IMR-90 (cell line): Measurements from ENCODE around the gene SH2D7. TPM values are rescaled to one million over a fixed set of nuclear protein-coding genes. Genes with fewer than 3 reads are reported as not detected.
"Not testable (repeated sequence)": the region's sequence is repeated elsewhere in the genome, so short reads cannot be mapped to it uniquely, and the experiment has no call there.

Source experiments
- ATAC-seq: fragments of 200-7000 bp; cut with Tn5 transposase; 2 replicates; pipeline ENCODE4 v1.9.1; 2020; ENCODE audit warnings: low read depth, mild to moderate bottlenecking, moderate library complexity
- BruUV-seq: library from RNA; stranded (reverse); fragments of 400-500 nt; replicated peaks from 2 replicates; lab custom pipeline; 2021; lab: Mats Ljungman, UMichigan
- CTCF ChIA-PET: fragments of 300-600 bp; formaldehyde crosslinking; extraction: SDS; loops from one replicate; lab custom pipeline; 2021; ENCODE audit warnings: antibody characterized with exemption; lab: Yijun Ruan, JAX
- POLR2A ChIA-PET: fragments of 300-600 bp; sonication (Branson Sonifier 250); formaldehyde crosslinking; loops from one replicate; lab custom pipeline; 2022; ENCODE audit warnings: antibody characterized with exemption; ENCODE audit not compliant: unreplicated experiment; lab: Charles Lee
- DNase-seq: peaks from one replicate; pipeline ENCODE4 v3.0.0; 2013
- H2AFZ ChIP-seq: replicated peaks from 2 replicates; pipeline ENCODE3; 2013; ENCODE audit warnings: low read length, mild to moderate bottlenecking; ENCODE audit not compliant: poor library complexity
- H2AK5ac ChIP-seq: 2 replicates; pipeline ENCODE4 v1.6.1; 2013; ENCODE audit warnings: low read depth, low read length, inconsistent platforms
- H2AK9ac ChIP-seq: replicated peaks from 2 replicates; pipeline ENCODE3; 2013; ENCODE audit warnings: mild to moderate bottlenecking, low read depth, low read length, moderate library complexity; ENCODE audit not compliant: poor library complexity
- H2BK120ac ChIP-seq: 2 replicates; pipeline ENCODE4 v1.6.1; 2013; ENCODE audit warnings: low read depth, low read length, inconsistent platforms
- H2BK15ac ChIP-seq: 3 replicates; pipeline ENCODE4 v1.6.1; 2013; ENCODE audit warnings: low read depth, low read length, inconsistent platforms
- H2BK20ac ChIP-seq: 2 replicates; pipeline ENCODE4 v1.6.1; 2013; ENCODE audit warnings: low read depth, mild to moderate bottlenecking, inconsistent platforms, low read length, moderate library complexity
- H2BK5ac ChIP-seq: 2 replicates; pipeline ENCODE4 v1.6.1; 2013; ENCODE audit warnings: mild to moderate bottlenecking, low read depth, low read length, inconsistent platforms; ENCODE audit not compliant: poor library complexity, severe bottlenecking
- H3K14ac ChIP-seq: replicated peaks from 2 replicates; pipeline ENCODE4 v1.6.1; 2013; ENCODE audit warnings: low read depth, low read length, inconsistent platforms
- H3K18ac ChIP-seq: 2 replicates; pipeline ENCODE4 v1.6.1; 2013; ENCODE audit warnings: low read depth, low read length, control low read depth
- H3K23ac ChIP-seq: 2 replicates; pipeline ENCODE4 v1.6.1; 2013; ENCODE audit warnings: low read depth, low read length, inconsistent platforms
- H3K27ac ChIP-seq: 2 replicates; pipeline ENCODE4 v1.5.1; 2013; ENCODE audit warnings: mild to moderate bottlenecking, control low read depth, low read length; ENCODE audit not compliant: insufficient read depth
- H3K27me3 ChIP-seq: 2 replicates; pipeline ENCODE4 v1.6.1; 2013; ENCODE audit warnings: low read length; ENCODE audit not compliant: control insufficient read depth, insufficient read depth
- H3K36me3 ChIP-seq: 2 replicates; pipeline ENCODE4 v1.6.1; 2013; ENCODE audit warnings: low read length, mixed read lengths; ENCODE audit not compliant: control insufficient read depth, insufficient read depth
- H3K4ac ChIP-seq: 2 replicates; pipeline ENCODE4 v1.6.1; 2013; ENCODE audit warnings: low read depth, low read length, inconsistent platforms
- H3K4me1 ChIP-seq: 2 replicates; pipeline ENCODE4 v1.6.1; 2013; ENCODE audit warnings: low read length, mixed read lengths; ENCODE audit not compliant: control insufficient read depth, insufficient read depth
- H3K4me2 ChIP-seq: 2 replicates; pipeline ENCODE4 v1.6.1; 2013; ENCODE audit warnings: low read depth, mild to moderate bottlenecking, control low read depth, low read length, moderate library complexity
- H3K4me3 ChIP-seq: 2 replicates; pipeline ENCODE4 v1.5.1; 2013; ENCODE audit warnings: low read depth, mild to moderate bottlenecking, control low read depth, low read length, moderate library complexity; ENCODE audit not compliant: insufficient read depth
- H3K56ac ChIP-seq: 2 replicates; pipeline ENCODE4 v1.6.1; 2013; ENCODE audit warnings: low read length, inconsistent platforms; ENCODE audit not compliant: insufficient read depth; ENCODE audit errors: extremely low read depth
- H3K79me1 ChIP-seq, 2 experiments: 2 replicates each; pipeline ENCODE4 v1.6.1; 2013; ENCODE audit warnings: low read length in 2 of 2, inconsistent platforms in 1 of 2, low read depth in 1 of 2
- H3K9ac ChIP-seq: 2 replicates; pipeline ENCODE4 v1.6.1; 2013; ENCODE audit warnings: low read depth, low read length, control low read depth
- H3K9me1 ChIP-seq: 2 replicates; pipeline ENCODE4 v1.6.1; 2013; ENCODE audit warnings: low read length, inconsistent platforms; ENCODE audit not compliant: insufficient read depth
- H3K9me3 ChIP-seq: 2 replicates; pipeline ENCODE4 v1.6.1; 2013; ENCODE audit warnings: low read length; ENCODE audit not compliant: control insufficient read depth, insufficient read depth
- H4K20me1 ChIP-seq: 2 replicates; pipeline ENCODE4 v1.6.1; 2013; ENCODE audit warnings: low read length, inconsistent platforms; ENCODE audit not compliant: insufficient read depth
- H4K5ac ChIP-seq: 2 replicates; pipeline ENCODE4 v1.6.1; 2013; ENCODE audit warnings: mild to moderate bottlenecking, low read depth, low read length, control low read depth
- H4K8ac ChIP-seq, 2 experiments: 2 replicates each; pipeline ENCODE4 v1.6.1; 2013; ENCODE audit warnings: low read depth in 2 of 2, low read length in 2 of 2, control low read depth in 1 of 2, inconsistent platforms in 1 of 2
- H4K91ac ChIP-seq: 2 replicates; pipeline ENCODE4 v1.6.1; 2013; ENCODE audit warnings: low read depth, low read length, inconsistent platforms; ENCODE audit not compliant: insufficient read depth
- CHD1 ChIP-seq: IDR thresholded peaks from 2 replicates; pipeline ENCODE4 v1.6.1; 2012; ENCODE audit warnings: low read depth, low read length, improper control_type of control experiment
- WGBS, 2 experiments: methylation state at CpG; one replicate each; pipeline versions ENCODE4 v1.1.5 to v1.1.7; 2013; ENCODE audit warnings: missing lambda C conversion rate in 2 of 2; ENCODE audit not compliant: insufficient read length in 1 of 2; ENCODE audit errors: extremely low coverage in 2 of 2; 5-methylcytosine and 5-hydroxymethylcytosine counted together
- dilution Hi-C: fragments of 300-500 bp; cut with HindIII; formaldehyde crosslinking; loops from one replicate; pipeline ENCODE4 v1.14.3; 2018; ENCODE audit warnings: low sequenced_read_pairs; ENCODE audit not compliant: unreplicated experiment
- in situ Hi-C: fragments of 300-500 bp; cut with MboI; formaldehyde crosslinking; loops from 3 replicates; pipeline ENCODE4 v1.14.3; 2019; ENCODE audit warnings: low sequenced_read_pairs, inconsistent platforms, mixed read lengths
- intact Hi-C: fragments of 100-400 bp; cut with micrococcal nuclease; formaldehyde crosslinking; loops from 2 replicates; pipeline ENCODE4 v1.10.0; 2022
- polyA plus RNA-seq, 3 experiments: library from polyadenylated mRNA; depleted of rRNA; stranded (reverse); fragments of >200 nt; gene quantifications; 2 replicates each; pipeline ENCODE4 v1.2.3, GENCODE V29; 2012; ENCODE audit warnings: low replicate concordance in 1 of 3
- total RNA-seq: library from RNA; depleted of rRNA; stranded (reverse); fragments of >200 nt; gene quantifications from 2 replicates; pipeline ENCODE4 v1.2.3, GENCODE V29; 2012

Gene SH2D7
- total and polyA plus RNA-seq, 2 of the 4 experiments (the other 2 are of a cell fraction), result not detected

DNA sequence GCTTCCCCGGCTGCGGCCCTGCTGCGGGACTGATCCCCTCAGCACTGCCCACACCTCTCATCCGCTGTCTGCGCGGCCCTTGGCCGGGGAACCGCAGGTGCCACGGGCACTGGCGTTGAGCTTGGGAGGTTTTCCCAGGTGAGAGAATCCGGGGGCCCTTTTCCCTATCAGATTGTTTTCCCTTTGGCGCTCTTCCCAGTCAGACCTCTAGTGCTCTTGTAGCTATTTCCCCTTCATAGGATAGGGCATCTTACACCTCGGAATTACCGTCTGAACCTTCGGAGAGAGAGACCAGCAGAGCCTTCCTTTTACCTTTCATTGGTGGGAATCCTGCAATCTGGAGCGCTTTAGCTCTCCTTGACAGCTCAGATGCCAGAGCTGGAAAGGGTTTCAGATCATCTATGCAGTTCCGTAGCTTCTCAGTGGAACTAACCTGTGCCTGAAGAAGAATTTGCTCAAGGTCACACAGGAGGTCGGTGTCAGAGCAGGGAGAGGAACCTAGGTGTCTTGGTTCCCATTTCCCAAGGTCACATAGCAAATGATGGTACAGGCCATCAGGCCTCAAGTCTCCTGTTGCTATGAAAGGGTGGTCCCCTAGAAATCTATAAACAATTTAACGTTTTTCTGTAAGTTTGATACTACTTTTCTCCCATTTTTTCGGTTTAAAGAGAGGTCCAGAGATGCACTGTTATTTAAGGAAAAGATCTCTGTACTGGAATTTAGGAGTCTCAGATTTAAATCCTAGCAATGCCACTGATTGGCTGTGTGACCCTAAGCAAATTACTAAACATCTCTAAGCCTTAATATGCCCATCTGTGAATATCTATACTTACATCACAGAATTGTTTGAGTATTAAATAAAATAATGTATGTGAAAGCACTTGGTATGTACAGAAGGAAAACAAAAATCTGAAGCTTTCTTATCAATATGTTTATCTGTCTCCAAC is 57.7 kb downstream of the SH2D7 start:
- Histone ChIP-seq H3K4me2 (peak overlapping the region; percentile 82), H4K91ac (no peak overlapping the region), H3K18ac (no peak overlapping the region), H3K9me1 (peaks cover 11% of the 10 kb centered on the region), H3K4ac (no peak overlapping the region), H3K9me3 (no peaks in the 10 kb centered on the region), H2AFZ (peak overlapping the region; percentile 98), H3K14ac (peak overlapping the region; percentile 52; the same call in 1 of the 2 replicates), H3K4me3 (peak overlapping the region; percentile 57), H2BK5ac (no peak overlapping the region), H4K5ac (no peak overlapping the region), H3K9ac (peak overlapping the region; percentile 48), H2BK120ac (no peak overlapping the region), H2BK15ac (no peak overlapping the region), H3K79me1 (peaks cover 15 to 47% of the 10 kb centered on the region in 2 experiments), H3K36me3 (peaks cover 1% of the 10 kb centered on the region; the same call in 1 of the 2 replicates), H2AK9ac (peak overlapping the region; percentile 59), H3K4me1 (peaks cover 5% of the 10 kb centered on the region), H3K27ac (peak overlapping the region; percentile 9; the same call in 1 of the 2 replicates), H3K27me3 (no peaks in the 10 kb centered on the region), H3K56ac (peak overlapping the region; percentile 38; the same call in 1 of the 2 replicates), H4K8ac (no peak overlapping the region), H2AK5ac (peak overlapping the region; percentile 55), H3K23ac (peak overlapping the region; percentile 6), H4K20me1 (peaks cover 10% of the 10 kb centered on the region; the same call in 1 of the 2 replicates), H2BK20ac (no peak overlapping the region)
- ChIA-PET CTCF (interaction anchor here (0.9 kb wide), 1 partner anchor 13 kb away, joined by 3 read pairs; no protein-coding TSS in a partner anchor), POLR2A (no interaction called here)
- DNase-seq, result no peak
- 2% methylated on average over 11 of the region's 20 CpGs; no CpG with 5 or more reads in 1 of the 2 experiments for WGBS, 2 experiments
- in situ Hi-C loops, result no loop called here
- TF ChIP-seq CHD1, result no peak
- no peak for ATAC-seq
- intact Hi-C loops, result no loop called here
- no TSS peak for BruUV-seq
- dilution Hi-C loops, result no loop called here

GRCh38 chr15:78151075-78151474 is 58.7 kb downstream of the SH2D7 start:
- H3K27me3 ChIP-seq, H3K27ac ChIP-seq, dilution Hi-C loops: not testable (repeated sequence)

More at GRCh38 chr15:78151075-78151474, 58.7 kb downstream of the SH2D7 start:
- H3K4ac ChIP-seq, intact Hi-C loops, H3K14ac ChIP-seq, H4K91ac ChIP-seq, POLR2A ChIA-PET, H2BK15ac ChIP-seq, H2BK5ac ChIP-seq, in situ Hi-C loops, ATAC-seq, H3K4me1 ChIP-seq, H4K20me1 ChIP-seq, H3K4me3 ChIP-seq, H3K36me3 ChIP-seq, H2AK9ac ChIP-seq, DNase-seq, H3K56ac ChIP-seq, H4K8ac ChIP-seq, H2BK20ac ChIP-seq, H2AFZ ChIP-seq, H2AK5ac ChIP-seq, H2BK120ac ChIP-seq, H4K5ac ChIP-seq, H3K9me3 ChIP-seq, H3K9ac ChIP-seq, H3K4me2 ChIP-seq, BruUV-seq, H3K18ac ChIP-seq: not testable (repeated sequence)
- H3K23ac ChIP-seq, result 0 out of 2 replicates have a peak overlapping the region, but pooled peaks have one; percentile 45
- CTCF ChIA-PET, result interaction anchor here (1.0 kb wide), 1 partner anchor 21 kb away, joined by 5 read pairs; no protein-coding TSS in a partner anchor
- peaks cover 15 to 47% of the 10 kb centered on the region in 2 experiments for H3K79me1 ChIP-seq
- WGBS, 2 experiments, result no CpG with 5 or more reads among the region's 8 CpGs
- H3K9me1 ChIP-seq, result peaks cover 11% of the 10 kb centered on the region
